Thyroid gland (tissue), 4 donors: ENCODE results near the gene VOPP1. TPM values are rescaled to one million over a fixed set of nuclear protein-coding genes. Genes with fewer than 3 reads are reported as not detected.
A peak's percentile ranks its signal among the peaks of the same experiment; 100 is the strongest.

Experiments used
- DNase-seq, 2 donors: peaks; one replicate each; pipeline ENCODE4 v3.0.0-alpha.2; 2019
- H3K27ac ChIP-seq, 3 donors: fragments of 200-600 bp; sonication (generic); 1 replicate in 2 of 3; 2 replicates in 1 of 3; pipeline ENCODE4 v1.5.1; 2016 to 2019; ENCODE audit warnings: mild to moderate bottlenecking in 1 of 3, moderate library complexity in 1 of 3
- H3K27me3 ChIP-seq: fragments of 200-600 bp; sonication (generic); one replicate; pipeline ENCODE4 v1.5.1; 2019
- H3K36me3 ChIP-seq, 2 donors: fragments of 200-600 bp; sonication (generic); one replicate each; pipeline ENCODE4 v1.5.1; 2016 to 2019
- H3K4me1 ChIP-seq, 2 donors: fragments of 200-600 bp; sonication (generic); one replicate each; pipeline ENCODE4 v1.5.1; 2017 to 2019
- H3K4me3 ChIP-seq, 3 donors: fragments of 200-600 bp; sonication (generic); replicated peaks in 1 of 3; 1 replicate in 2 of 3; 2 replicates in 1 of 3; pipeline ENCODE4 v1.5.1; 2016; ENCODE audit warnings: mild to moderate bottlenecking in 1 of 3
- H3K9me3 ChIP-seq: fragments of 200-600 bp; sonication (generic); one replicate; pipeline ENCODE4 v1.5.1; 2017
- POLR2A ChIP-seq, 2 donors: fragments of 450-650 bp; IDR thresholded peaks; one replicate each; pipeline ENCODE4 v1.6.1; 2017; ENCODE audit warnings: antibody characterized with exemption in 2 of 2, mild to moderate bottlenecking in 2 of 2, moderate library complexity in 1 of 2
- WGBS, 2 donors: methylation state at CpG; one replicate each; pipeline ENCODE4 v1.1.5; 2017; 5-methylcytosine and 5-hydroxymethylcytosine counted together
- intact Hi-C: fragments of 100-400 bp; cut with DNase I; formaldehyde crosslinking; loops from one replicate; pipeline ENCODE4 v1.15.1; 2023
- total RNA-seq, 4 donors: library from RNA; depleted of rRNA; stranded (reverse); fragments of >200 nt; gene quantifications; one replicate each; pipeline ENCODE4 v1.2.3, GENCODE V29; 2016
- TF ChIP-seq, protein P1 (sequence below), 6 experiments: fragments of 200-600 bp in 3 of 6; fragments of 450-650 bp in 3 of 6; sonication (generic) in 3 of 6; IDR thresholded peaks; one replicate each; pipeline ENCODE4 v1.5.1; 2016 to 2019; ENCODE audit warnings: antibody characterized with exemption in 6 of 6, mild to moderate bottlenecking in 2 of 6, inconsistent platforms in 1 of 6, moderate library complexity in 1 of 6

The VOPP1 gene
- total RNA-seq, 4 donors from 2014 or later = 42.6 to 58.0 (median 46.2) TPM

DNA sequence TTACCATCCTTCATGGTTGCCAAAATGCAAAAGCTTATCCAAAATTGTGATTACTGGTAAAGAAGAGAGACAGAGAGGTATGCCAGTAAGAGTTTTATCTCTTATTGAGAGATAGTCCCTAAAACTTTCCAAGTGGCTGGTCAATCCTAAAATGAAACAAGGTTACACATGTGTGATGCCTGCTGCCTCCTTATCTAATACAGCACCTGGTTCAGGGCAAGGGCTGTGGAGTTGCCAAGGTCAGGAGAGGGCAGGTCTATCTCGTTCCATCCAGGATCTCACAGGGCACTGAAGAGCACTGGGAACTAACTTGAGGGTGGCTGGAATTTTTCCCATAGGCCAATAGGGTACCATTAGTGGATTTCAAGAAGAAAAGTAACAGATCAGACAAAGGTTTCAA is 18.3 kb downstream of the VOPP1 start:
- intact Hi-C loops = no loop called here
- Histone ChIP-seq H3K9me3 (no peaks in the 10 kb centered on the region), H3K4me1 (peaks cover 8 to 28% of the 10 kb centered on the region in 2 donors), H3K4me3 (no peak overlapping the region), H3K36me3 (no peaks in the 10 kb centered on the region), H3K27ac (no peak overlapping the region), H3K27me3 (no peaks in the 10 kb centered on the region)
- DNase-seq = no peak
- TF ChIP-seq, protein P1, sequence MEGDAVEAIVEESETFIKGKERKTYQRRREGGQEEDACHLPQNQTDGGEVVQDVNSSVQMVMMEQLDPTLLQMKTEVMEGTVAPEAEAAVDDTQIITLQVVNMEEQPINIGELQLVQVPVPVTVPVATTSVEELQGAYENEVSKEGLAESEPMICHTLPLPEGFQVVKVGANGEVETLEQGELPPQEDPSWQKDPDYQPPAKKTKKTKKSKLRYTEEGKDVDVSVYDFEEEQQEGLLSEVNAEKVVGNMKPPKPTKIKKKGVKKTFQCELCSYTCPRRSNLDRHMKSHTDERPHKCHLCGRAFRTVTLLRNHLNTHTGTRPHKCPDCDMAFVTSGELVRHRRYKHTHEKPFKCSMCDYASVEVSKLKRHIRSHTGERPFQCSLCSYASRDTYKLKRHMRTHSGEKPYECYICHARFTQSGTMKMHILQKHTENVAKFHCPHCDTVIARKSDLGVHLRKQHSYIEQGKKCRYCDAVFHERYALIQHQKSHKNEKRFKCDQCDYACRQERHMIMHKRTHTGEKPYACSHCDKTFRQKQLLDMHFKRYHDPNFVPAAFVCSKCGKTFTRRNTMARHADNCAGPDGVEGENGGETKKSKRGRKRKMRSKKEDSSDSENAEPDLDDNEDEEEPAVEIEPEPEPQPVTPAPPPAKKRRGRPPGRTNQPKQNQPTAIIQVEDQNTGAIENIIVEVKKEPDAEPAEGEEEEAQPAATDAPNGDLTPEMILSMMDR (IDR thresholded peaks at IDR 0.05) = no peak
- no peak for TF ChIP-seq POLR2A (IDR thresholded peaks at IDR 0.05)
- 86 to 95% methylated on average over 1 of the region's 1 CpG for WGBS, 2 donors

DNA sequence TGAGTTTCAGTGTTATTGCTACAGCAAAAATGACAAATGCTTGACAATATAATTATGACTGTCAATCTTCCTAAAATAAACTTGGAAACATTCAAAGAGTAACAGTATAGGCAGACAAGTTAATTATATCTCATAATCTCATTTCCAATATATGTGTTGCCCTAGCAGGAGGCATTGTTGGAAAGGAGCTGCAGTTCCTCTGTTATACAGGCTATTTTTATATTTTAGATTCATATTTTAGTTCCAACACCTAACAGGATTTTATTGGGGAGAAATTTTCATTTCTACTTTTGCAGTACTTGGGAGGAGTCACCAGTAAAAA is 19.3 kb downstream of the VOPP1 start:
- no peak overlapping the region for H3K27ac ChIP-seq

DNA sequence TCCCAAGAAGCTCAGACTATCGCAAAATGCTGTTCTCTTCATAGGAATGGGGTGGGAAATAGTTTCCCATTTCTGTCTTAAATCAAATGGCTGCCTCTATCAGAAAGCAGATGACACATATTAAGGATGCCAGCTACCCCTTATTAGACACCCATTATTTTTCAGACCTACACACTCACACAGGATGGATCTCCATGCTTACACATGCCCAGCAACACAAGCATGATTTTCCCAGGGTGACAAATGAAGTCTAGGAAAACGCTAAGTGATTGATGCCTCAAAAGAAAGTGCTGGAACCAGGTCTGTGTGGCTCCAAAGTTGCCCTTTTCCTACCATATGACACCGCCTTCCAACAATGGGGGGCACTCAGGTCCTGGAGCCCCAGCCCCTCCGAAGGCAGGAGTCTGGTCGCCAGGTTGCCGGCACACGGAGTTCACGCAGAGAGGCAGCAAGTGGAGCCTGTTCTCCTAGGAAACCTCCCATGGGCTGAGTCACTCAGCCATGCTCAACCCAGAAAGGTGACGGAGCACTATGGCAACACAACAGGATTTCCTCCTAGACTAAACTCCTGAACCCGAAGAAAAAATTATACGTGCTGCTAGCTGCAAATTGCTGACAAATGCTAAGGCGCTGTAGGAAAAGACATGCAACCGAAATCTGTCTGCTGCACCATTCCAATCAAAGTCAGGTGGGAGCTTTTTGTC is 19.8 kb downstream of the VOPP1 start:
- no peaks in the 10 kb centered on the region for H3K36me3 ChIP-seq
- no peaks in the 10 kb centered on the region for H3K27me3 ChIP-seq
- H3K27ac ChIP-seq = no peak overlapping the region
- H3K4me3 ChIP-seq = no peak overlapping the region
- 34 to 47% methylated on average over 11 to 13 of the region's 13 CpGs for WGBS, 2 donors
- H3K9me3 ChIP-seq = no peaks in the 10 kb centered on the region
- H3K4me1 ChIP-seq = peaks cover 8 to 41% of the 10 kb centered on the region in 2 donors
- TF ChIP-seq POLR2A (IDR thresholded peaks at IDR 0.05) = no peak
- TF ChIP-seq, protein P1 (IDR thresholded peaks at IDR 0.05) = no peak
- intact Hi-C loops = no loop called here
- peak; percentile 58 to 68 for DNase-seq

More for the DNA sequence above, 19.3 kb downstream of the VOPP1 start:
- Histone ChIP-seq H3K27me3 (no peaks in the 10 kb centered on the region), H3K4me3 (no peak overlapping the region), H3K4me1 (peaks cover 8 to 37% of the 10 kb centered on the region in 2 donors), H3K36me3 (no peaks in the 10 kb centered on the region), H3K9me3 (no peaks in the 10 kb centered on the region)
- intact Hi-C loops = no loop called here
- TF ChIP-seq, protein P1 (IDR thresholded peaks at IDR 0.05) = no peak
- TF ChIP-seq POLR2A (IDR thresholded peaks at IDR 0.05) = no peak
- no peak for DNase-seq

DNA sequence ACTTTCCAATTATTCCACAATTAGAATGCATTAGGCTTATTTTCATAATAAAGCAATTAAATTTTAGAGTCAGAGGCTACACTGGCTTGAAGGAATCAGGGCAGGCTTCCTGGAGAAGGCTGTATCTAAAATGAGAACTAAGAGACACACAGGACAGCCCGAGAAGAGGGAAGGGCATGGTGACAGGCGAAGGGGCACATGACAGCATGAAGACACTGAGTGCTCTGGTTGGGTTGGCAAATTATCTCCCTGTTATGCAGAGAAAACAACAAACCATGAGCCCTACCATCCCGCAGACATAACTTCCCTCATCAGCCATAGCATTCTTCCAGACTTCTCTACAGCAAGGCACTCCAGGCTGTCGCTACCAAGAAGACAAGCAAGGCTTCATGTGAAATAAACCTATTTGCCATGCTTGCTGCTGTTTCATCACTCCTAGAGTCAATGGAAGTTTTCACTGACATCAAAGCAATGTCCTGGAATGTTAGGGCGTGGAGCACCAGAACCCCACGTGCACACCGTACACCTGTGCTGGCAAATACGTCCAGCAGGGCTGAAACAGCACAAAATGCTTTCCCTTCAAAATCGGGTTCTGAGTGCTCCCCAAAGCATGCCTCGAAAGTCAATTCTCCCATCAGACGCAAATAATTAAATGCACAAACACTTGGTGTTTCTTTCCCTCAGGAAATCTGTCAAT is 21.3 kb downstream of the VOPP1 start:
- 94 to 95% methylated on average over 11 of the region's 11 CpGs for WGBS, 2 donors
- no peaks in the 10 kb centered on the region for H3K27me3 ChIP-seq
- H3K4me3 ChIP-seq = no peak overlapping the region
- no peak for DNase-seq
- no peak for TF ChIP-seq POLR2A (IDR thresholded peaks at IDR 0.05)
- TF ChIP-seq, protein P1 (IDR thresholded peaks at IDR 0.05) = no peak
- peaks cover 23 to 54% of the 10 kb centered on the region in 2 donors for H3K4me1 ChIP-seq
- intact Hi-C loops = no loop called here
- no peaks in the 10 kb centered on the region for H3K9me3 ChIP-seq
- H3K27ac ChIP-seq = no peak overlapping the region
- H3K36me3 ChIP-seq = no peaks in the 10 kb centered on the region

DNA sequence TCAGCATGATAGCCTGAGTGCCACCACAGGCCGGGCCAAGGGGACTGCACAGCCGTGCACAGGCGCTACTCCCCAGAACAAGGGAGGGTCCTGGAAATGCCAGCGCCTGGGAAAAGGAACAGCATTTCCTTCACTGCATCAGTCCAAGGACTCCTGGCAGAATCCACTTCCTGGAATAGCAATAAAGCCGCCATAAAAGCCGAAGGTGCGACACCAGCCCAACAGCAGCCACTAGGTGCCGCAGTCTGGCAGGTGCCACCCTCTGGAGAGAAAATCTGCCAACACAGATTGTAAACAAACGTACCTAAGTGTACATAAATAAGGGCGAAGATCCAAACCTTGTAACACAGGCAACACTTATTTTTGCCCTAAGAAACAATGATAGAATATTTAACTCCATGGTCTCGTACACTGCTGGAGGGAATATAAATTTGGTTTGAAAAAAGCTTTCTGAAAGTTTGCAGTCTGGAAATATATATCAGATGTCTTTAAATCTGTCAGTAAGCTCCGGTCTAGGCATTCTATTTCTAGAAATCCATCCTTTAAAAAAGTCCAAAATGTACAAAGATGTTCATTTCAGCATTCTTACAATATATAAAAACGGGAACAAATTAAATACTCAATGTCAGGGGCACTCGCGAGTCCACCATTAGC is 22.2 kb downstream of the VOPP1 start:
- intact Hi-C loops = no loop called here
- no peak for TF ChIP-seq POLR2A (IDR thresholded peaks at IDR 0.05)
- TF ChIP-seq, protein P1 (IDR thresholded peaks at IDR 0.05) = peak in 1 of 6 experiments; percentile 13
- H3K4me3 ChIP-seq = no peak overlapping the region
- no peak overlapping the region for H3K27ac ChIP-seq
- H3K4me1 ChIP-seq = peaks cover 27 to 59% of the 10 kb centered on the region in 2 donors
- H3K27me3 ChIP-seq = no peaks in the 10 kb centered on the region
- no peaks in the 10 kb centered on the region for H3K9me3 ChIP-seq
- no peaks in the 10 kb centered on the region for H3K36me3 ChIP-seq
- 89 to 92% methylated on average over 15 of the region's 15 CpGs for WGBS, 2 donors
- DNase-seq = no peak
